H9 (cell line): ENCODE data around the gene MED25. TPM values are rescaled to one million over a fixed set of nuclear protein-coding genes. Genes with fewer than 3 reads are reported as not detected.
A peak's percentile ranks its signal among the peaks of the same experiment; 100 is the strongest.

Source experiments
- DNase-seq: peaks from one replicate; pipeline ENCODE4 v3.0.0-alpha.2; 2017
- H2AFZ ChIP-seq: one replicate; pipeline ENCODE4 v1.6.1; 2013; ENCODE audit warnings: mild to moderate bottlenecking, low read length, control low read depth, moderate library complexity
- H2AK5ac ChIP-seq: 2 replicates; pipeline ENCODE4 v1.6.1; 2013; ENCODE audit warnings: low read length, control low read depth, mixed read lengths; ENCODE audit not compliant: insufficient read length
- H2BK120ac ChIP-seq: one replicate; pipeline ENCODE4 v1.6.1; 2013; ENCODE audit warnings: low read depth, mild to moderate bottlenecking, low read length, control low read depth, inconsistent platforms; ENCODE audit not compliant: poor library complexity, severe bottlenecking
- H2BK12ac ChIP-seq: 2 replicates; pipeline ENCODE4 v1.6.1; 2013; ENCODE audit warnings: low read length, control low read depth, mixed read lengths, low read depth; ENCODE audit not compliant: insufficient read length
- H2BK15ac ChIP-seq: 2 replicates; pipeline ENCODE4 v1.6.1; 2013; ENCODE audit warnings: low read depth, low read length, control low read depth
- H2BK20ac ChIP-seq: one replicate; pipeline ENCODE4 v1.6.1; 2013; ENCODE audit warnings: low read depth, mild to moderate bottlenecking, low read length, control low read depth, inconsistent platforms; ENCODE audit not compliant: poor library complexity, severe bottlenecking
- H2BK5ac ChIP-seq: 2 replicates; pipeline ENCODE4 v1.6.1; 2013; ENCODE audit warnings: low read length, control low read depth, mixed read lengths; ENCODE audit not compliant: insufficient read length
- H3K14ac ChIP-seq: 2 replicates; pipeline ENCODE4 v1.6.1; 2013; ENCODE audit warnings: low read length, control low read depth; ENCODE audit not compliant: insufficient read depth
- H3K18ac ChIP-seq: 2 replicates; pipeline ENCODE4 v1.6.1; 2013; ENCODE audit warnings: low read depth, mild to moderate bottlenecking, mixed read lengths, low read length, control low read depth; ENCODE audit not compliant: insufficient read length
- H3K23ac ChIP-seq: 2 replicates; pipeline ENCODE4 v1.6.1; 2013; ENCODE audit warnings: low read length, control low read depth, mixed read lengths, low read depth; ENCODE audit not compliant: insufficient read length
- H3K23me2 ChIP-seq: 2 replicates; pipeline ENCODE4 v1.6.1; 2013; ENCODE audit warnings: low read depth, mild to moderate bottlenecking, mixed read lengths, low read length, control low read depth; ENCODE audit not compliant: insufficient read length, poor library complexity, severe bottlenecking
- H3K27ac ChIP-seq: 2 replicates; pipeline ENCODE4 v1.5.1; 2013; ENCODE audit warnings: low read length, control low read depth, mixed read lengths, low read depth; ENCODE audit not compliant: insufficient read length
- H3K27me3 ChIP-seq: 2 replicates; pipeline ENCODE4 v1.6.1; 2013; ENCODE audit warnings: low read length, control low read depth, inconsistent platforms; ENCODE audit not compliant: insufficient read depth
- H3K4ac ChIP-seq: 2 replicates; pipeline ENCODE4 v1.6.1; 2013; ENCODE audit warnings: low read depth, mild to moderate bottlenecking, control low read depth, inconsistent platforms, low read length, moderate library complexity
- H3K4me1 ChIP-seq: 2 replicates; pipeline ENCODE4 v1.6.1; 2013; ENCODE audit warnings: low read length, control low read depth, inconsistent platforms; ENCODE audit not compliant: insufficient read depth
- H3K4me2 ChIP-seq: 2 replicates; pipeline ENCODE4 v1.6.1; 2013; ENCODE audit warnings: low read length, control low read depth, mixed read lengths; ENCODE audit not compliant: insufficient read length, insufficient read depth
- H3K56ac ChIP-seq: 2 replicates; pipeline ENCODE4 v1.6.1; 2013; ENCODE audit warnings: low read depth, mild to moderate bottlenecking, mixed read lengths, low read length, control low read depth; ENCODE audit not compliant: insufficient read length
- H3K79me1 ChIP-seq: 2 replicates; pipeline ENCODE4 v1.6.1; 2013; ENCODE audit warnings: low read depth, mild to moderate bottlenecking, moderate library complexity, low read length, control low read depth, inconsistent platforms; ENCODE audit not compliant: insufficient read depth, poor library complexity, severe bottlenecking
- H3K79me2 ChIP-seq: 2 replicates; pipeline ENCODE4 v1.6.1; 2013; ENCODE audit warnings: low read length, control low read depth, inconsistent platforms; ENCODE audit not compliant: insufficient read depth
- H3K9ac ChIP-seq: 2 replicates; pipeline ENCODE4 v1.6.1; 2013; ENCODE audit warnings: low read length, control low read depth, mixed read lengths; ENCODE audit not compliant: insufficient read length; ENCODE audit errors: extremely low read depth
- H3K9me3 ChIP-seq: one replicate; pipeline ENCODE4 v1.6.1; 2013; ENCODE audit warnings: low read depth, low read length, inconsistent platforms; ENCODE audit not compliant: control insufficient read depth
- H3T11ph ChIP-seq: one replicate; pipeline ENCODE4 v1.6.1; 2013; ENCODE audit warnings: mild to moderate bottlenecking, low read length, control low read depth, inconsistent platforms
- H4K20me1 ChIP-seq: one replicate; pipeline ENCODE4 v1.6.1; 2013; ENCODE audit not compliant: control insufficient read depth, insufficient read length, insufficient read depth
- H4K5ac ChIP-seq: 2 replicates; pipeline ENCODE4 v1.6.1; 2013; ENCODE audit warnings: low read depth, mild to moderate bottlenecking, mixed read lengths, low read length, control low read depth; ENCODE audit not compliant: insufficient read length
- H4K8ac ChIP-seq: replicated peaks from 2 replicates; pipeline ENCODE4 v1.6.1; 2013; ENCODE audit warnings: low read length, control low read depth, mixed read lengths, low read depth; ENCODE audit not compliant: insufficient read length
- H4K91ac ChIP-seq: 2 replicates; pipeline ENCODE4 v1.6.1; 2013; ENCODE audit warnings: low read depth, mild to moderate bottlenecking, moderate library complexity, mixed read lengths, low read length, control low read depth; ENCODE audit not compliant: insufficient read length
- H3K27ac Mint-ChIP-seq, 3 experiments: 2 replicates in 2 of 3; 3 replicates in 1 of 3; pipeline ENCODE4 v1.8.0; 2020 to 2021; ENCODE audit warnings: mixed read lengths in 3 of 3, mild to moderate bottlenecking in 1 of 3, moderate library complexity in 1 of 3
- H3K27me3 Mint-ChIP-seq: 2 replicates; pipeline ENCODE4 v1.8.0; 2021; ENCODE audit warnings: low read depth, mild to moderate bottlenecking, moderate library complexity, mixed read lengths
- H3K36me3 Mint-ChIP-seq, 3 experiments: 2 replicates in 2 of 3; 3 replicates in 1 of 3; pipeline ENCODE4 v1.8.0; 2020 to 2021; ENCODE audit warnings: low read depth in 3 of 3, mixed read lengths in 3 of 3; ENCODE audit not compliant: insufficient read depth in 1 of 3
- H3K4me1 Mint-ChIP-seq, 2 experiments: 2 replicates each; pipeline ENCODE4 v1.8.0; 2020; ENCODE audit warnings: mixed read lengths in 2 of 2
- H3K4me3 Mint-ChIP-seq, 2 experiments: 2 replicates in 1 of 2; 3 replicates in 1 of 2; pipeline ENCODE4 v1.8.0; 2020 to 2021; ENCODE audit warnings: mild to moderate bottlenecking in 2 of 2, mixed read lengths in 2 of 2, moderate library complexity in 1 of 2
- H3K9me3 Mint-ChIP-seq, 2 experiments: 2 replicates in 1 of 2; 3 replicates in 1 of 2; pipeline ENCODE4 v1.8.0; 2020; ENCODE audit warnings: mild to moderate bottlenecking in 2 of 2, mixed read lengths in 2 of 2, moderate library complexity in 1 of 2
- WGBS: extraction: QIAGEN DNeasy Blood & Tissue Kit; methylation state at CpG from one replicate; pipeline ENCODE4 v1.1.7; 2013; ENCODE audit warnings: missing lambda C conversion rate, low lambda C conversion rate, mixed read lengths; ENCODE audit not compliant: insufficient read length; ENCODE audit errors: extremely low coverage; 5-methylcytosine and 5-hydroxymethylcytosine counted together
- total RNA-seq: library from RNA; stranded (reverse); gene quantifications from 2 replicates; pipeline ENCODE4 v1.2.1, GENCODE V29; 2021
- TF ChIP-seq, protein P1 (sequence below): fragments of 200-600 bp; sonication (generic); conservative IDR thresholded peaks from 3 replicates; pipeline ENCODE4 v1.8.0; 2021; ENCODE audit warnings: antibody characterized with exemption, mild to moderate bottlenecking

The MED25 gene
- total RNA-seq, 1 experiment from 2014 or later, result 77.5 TPM

DNA sequence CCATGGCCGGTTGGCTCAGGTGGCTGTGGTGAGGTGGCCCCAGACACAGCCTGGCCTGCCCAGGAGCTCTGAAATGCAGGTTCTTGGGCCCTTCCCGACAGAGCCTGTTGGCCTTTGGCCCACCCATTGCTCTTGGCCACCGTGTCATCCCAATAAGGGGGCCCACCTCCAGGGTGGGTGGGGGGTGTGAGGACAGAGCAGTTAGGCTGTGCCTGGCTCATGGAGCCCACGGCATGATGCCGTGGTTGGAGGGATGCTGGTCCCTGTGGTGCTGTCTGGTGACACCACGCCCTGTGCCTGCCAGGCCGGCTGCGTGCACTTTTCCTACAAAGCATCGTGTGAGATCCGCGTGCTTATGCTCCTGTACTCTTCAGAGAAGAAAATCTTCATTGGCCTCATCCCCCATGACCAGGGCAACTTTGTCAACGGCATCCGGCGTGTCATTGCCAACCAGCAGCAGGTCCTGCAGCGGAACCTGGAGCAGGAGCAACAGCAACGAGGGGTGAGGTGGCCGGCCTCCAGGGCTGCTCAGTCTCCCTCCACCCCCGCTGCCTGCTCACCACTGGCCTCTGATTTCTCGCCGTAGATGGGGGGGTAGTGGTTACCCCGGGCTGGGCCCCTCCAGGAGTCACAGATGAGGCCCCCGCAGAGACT, 41.7 kb downstream of the MED25 start:
- Histone ChIP-seq H4K8ac (no peak overlapping the region), H4K5ac (no peak overlapping the region), H3K23ac (no peak overlapping the region), H3K18ac (no peak overlapping the region), H3K4me2 (no peak overlapping the region), H3K4ac (no peak overlapping the region), H2BK120ac (no peak overlapping the region), H3K79me2 (no peaks in the 10 kb centered on the region), H2BK12ac (no peak overlapping the region), H2BK20ac (no peak overlapping the region), H2AFZ (no peak overlapping the region), H3K27me3 (no peaks in the 10 kb centered on the region), H4K91ac (no peak overlapping the region), H3T11ph (no peak overlapping the region), H3K56ac (no peak overlapping the region), H3K23me2 (no peaks in the 10 kb centered on the region), H3K9ac (no peak overlapping the region), H3K9me3 (no peaks in the 10 kb centered on the region), H4K20me1 (peaks cover 3% of the 10 kb centered on the region), H3K79me1 (peaks cover 2% of the 10 kb centered on the region), H3K4me1 (no peaks in the 10 kb centered on the region), H2BK5ac (no peak overlapping the region), H2BK15ac (no peak overlapping the region), H2AK5ac (no peak overlapping the region), H3K14ac (no peak overlapping the region), H3K27ac (no peak overlapping the region)
- Mint-ChIP-seq H3K27me3 (peaks cover 3% of the 10 kb centered on the region), H3K4me1 (peaks cover 8 to 22% of the 10 kb centered on the region in 2 experiments), H3K4me3 (no peak overlapping the region; a peak in 1 of 5 replicates), H3K36me3 (peaks cover 30 to 88% (median 71%) of the 10 kb centered on the region in 3 experiments), H3K9me3 (peaks cover 0 to 4% of the 10 kb centered on the region in 2 experiments; a peak in 1 of 5 replicates), H3K27ac (peak overlapping the region; percentile 61 to 80 (median 72); a peak in 5 of 7 replicates)
- no CpG with 5 or more reads among the region's 22 CpGs for WGBS
- DNase-seq, result no peak
- TF ChIP-seq, protein P1, sequence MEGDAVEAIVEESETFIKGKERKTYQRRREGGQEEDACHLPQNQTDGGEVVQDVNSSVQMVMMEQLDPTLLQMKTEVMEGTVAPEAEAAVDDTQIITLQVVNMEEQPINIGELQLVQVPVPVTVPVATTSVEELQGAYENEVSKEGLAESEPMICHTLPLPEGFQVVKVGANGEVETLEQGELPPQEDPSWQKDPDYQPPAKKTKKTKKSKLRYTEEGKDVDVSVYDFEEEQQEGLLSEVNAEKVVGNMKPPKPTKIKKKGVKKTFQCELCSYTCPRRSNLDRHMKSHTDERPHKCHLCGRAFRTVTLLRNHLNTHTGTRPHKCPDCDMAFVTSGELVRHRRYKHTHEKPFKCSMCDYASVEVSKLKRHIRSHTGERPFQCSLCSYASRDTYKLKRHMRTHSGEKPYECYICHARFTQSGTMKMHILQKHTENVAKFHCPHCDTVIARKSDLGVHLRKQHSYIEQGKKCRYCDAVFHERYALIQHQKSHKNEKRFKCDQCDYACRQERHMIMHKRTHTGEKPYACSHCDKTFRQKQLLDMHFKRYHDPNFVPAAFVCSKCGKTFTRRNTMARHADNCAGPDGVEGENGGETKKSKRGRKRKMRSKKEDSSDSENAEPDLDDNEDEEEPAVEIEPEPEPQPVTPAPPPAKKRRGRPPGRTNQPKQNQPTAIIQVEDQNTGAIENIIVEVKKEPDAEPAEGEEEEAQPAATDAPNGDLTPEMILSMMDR, result no peak
